Thyroid gland (tissue), 4 donors: ENCODE results near the gene MYH14. TPM values are rescaled to one million over a fixed set of nuclear protein-coding genes. Genes with fewer than 3 reads are reported as not detected.

Experiments
- DNase-seq, 2 donors: peaks; one replicate each; pipeline ENCODE4 v3.0.0-alpha.2; 2019
- H3K27ac ChIP-seq, 3 donors: fragments of 200-600 bp; sonication (generic); 1 replicate in 2 of 3; 2 replicates in 1 of 3; pipeline ENCODE4 v1.5.1; 2016 to 2019; ENCODE audit warnings: mild to moderate bottlenecking in 1 of 3, moderate library complexity in 1 of 3
- H3K27me3 ChIP-seq: fragments of 200-600 bp; sonication (generic); one replicate; pipeline ENCODE4 v1.5.1; 2019
- H3K36me3 ChIP-seq, 2 donors: fragments of 200-600 bp; sonication (generic); one replicate each; pipeline ENCODE4 v1.5.1; 2016 to 2019
- H3K4me1 ChIP-seq, 2 donors: fragments of 200-600 bp; sonication (generic); one replicate each; pipeline ENCODE4 v1.5.1; 2017 to 2019
- H3K4me3 ChIP-seq, 3 donors: fragments of 200-600 bp; sonication (generic); replicated peaks in 1 of 3; 1 replicate in 2 of 3; 2 replicates in 1 of 3; pipeline ENCODE4 v1.5.1; 2016; ENCODE audit warnings: mild to moderate bottlenecking in 1 of 3
- H3K9me3 ChIP-seq: fragments of 200-600 bp; sonication (generic); one replicate; pipeline ENCODE4 v1.5.1; 2017
- POLR2A ChIP-seq, 2 donors: fragments of 450-650 bp; IDR thresholded peaks; one replicate each; pipeline ENCODE4 v1.6.1; 2017; ENCODE audit warnings: antibody characterized with exemption in 2 of 2, mild to moderate bottlenecking in 2 of 2, moderate library complexity in 1 of 2
- WGBS, 2 donors: methylation state at CpG; one replicate each; pipeline ENCODE4 v1.1.5; 2017; 5-methylcytosine and 5-hydroxymethylcytosine counted together
- intact Hi-C: fragments of 100-400 bp; cut with DNase I; formaldehyde crosslinking; loops from one replicate; pipeline ENCODE4 v1.15.1; 2023
- total RNA-seq, 4 donors: library from RNA; depleted of rRNA; stranded (reverse); fragments of >200 nt; gene quantifications; one replicate each; pipeline ENCODE4 v1.2.3, GENCODE V29; 2016
- TF ChIP-seq, protein P1 (sequence below), 6 experiments: fragments of 200-600 bp in 3 of 6; fragments of 450-650 bp in 3 of 6; sonication (generic) in 3 of 6; IDR thresholded peaks; one replicate each; pipeline ENCODE4 v1.5.1; 2016 to 2019; ENCODE audit warnings: antibody characterized with exemption in 6 of 6, mild to moderate bottlenecking in 2 of 6, inconsistent platforms in 1 of 6, moderate library complexity in 1 of 6

Gene MYH14
- total RNA-seq, 4 donors from 2014 or later = 130 to 361 (median 183) TPM

DNA sequence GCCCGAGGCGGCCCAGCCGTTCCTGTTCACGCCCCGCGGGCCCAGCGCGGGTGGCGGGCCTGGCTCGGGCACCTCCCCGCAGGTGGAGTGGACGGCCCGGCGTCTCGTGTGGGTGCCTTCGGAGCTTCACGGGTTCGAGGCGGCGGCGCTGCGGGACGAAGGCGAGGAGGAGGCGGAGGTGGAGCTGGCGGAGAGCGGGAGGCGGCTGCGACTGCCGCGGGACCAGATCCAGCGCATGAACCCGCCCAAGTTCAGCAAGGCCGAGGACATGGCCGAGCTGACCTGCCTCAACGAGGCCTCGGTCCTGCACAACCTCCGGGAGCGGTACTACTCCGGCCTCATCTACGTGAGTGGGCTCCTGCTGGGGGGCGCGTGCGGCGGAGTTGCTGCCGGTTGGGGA lies 7.0 kb downstream of the MYH14 start:
- Histone ChIP-seq H3K4me1 (peaks cover 15 to 33% of the 10 kb centered on the region in 2 donors), H3K27me3 (no peaks in the 10 kb centered on the region), H3K36me3 (peaks cover 0 to 5% of the 10 kb centered on the region in 2 donors), H3K9me3 (no peaks in the 10 kb centered on the region), H3K4me3 (no peak overlapping the region), H3K27ac (no peak overlapping the region)
- DNase-seq = no peak
- intact Hi-C loops = no loop called here
- TF ChIP-seq POLR2A (IDR thresholded peaks at IDR 0.05) = no peak
- TF ChIP-seq, protein P1, sequence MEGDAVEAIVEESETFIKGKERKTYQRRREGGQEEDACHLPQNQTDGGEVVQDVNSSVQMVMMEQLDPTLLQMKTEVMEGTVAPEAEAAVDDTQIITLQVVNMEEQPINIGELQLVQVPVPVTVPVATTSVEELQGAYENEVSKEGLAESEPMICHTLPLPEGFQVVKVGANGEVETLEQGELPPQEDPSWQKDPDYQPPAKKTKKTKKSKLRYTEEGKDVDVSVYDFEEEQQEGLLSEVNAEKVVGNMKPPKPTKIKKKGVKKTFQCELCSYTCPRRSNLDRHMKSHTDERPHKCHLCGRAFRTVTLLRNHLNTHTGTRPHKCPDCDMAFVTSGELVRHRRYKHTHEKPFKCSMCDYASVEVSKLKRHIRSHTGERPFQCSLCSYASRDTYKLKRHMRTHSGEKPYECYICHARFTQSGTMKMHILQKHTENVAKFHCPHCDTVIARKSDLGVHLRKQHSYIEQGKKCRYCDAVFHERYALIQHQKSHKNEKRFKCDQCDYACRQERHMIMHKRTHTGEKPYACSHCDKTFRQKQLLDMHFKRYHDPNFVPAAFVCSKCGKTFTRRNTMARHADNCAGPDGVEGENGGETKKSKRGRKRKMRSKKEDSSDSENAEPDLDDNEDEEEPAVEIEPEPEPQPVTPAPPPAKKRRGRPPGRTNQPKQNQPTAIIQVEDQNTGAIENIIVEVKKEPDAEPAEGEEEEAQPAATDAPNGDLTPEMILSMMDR (IDR thresholded peaks at IDR 0.05) = no peak
- WGBS, 2 donors = 92 to 95% methylated on average over 37 to 46 of the region's 46 CpGs

DNA sequence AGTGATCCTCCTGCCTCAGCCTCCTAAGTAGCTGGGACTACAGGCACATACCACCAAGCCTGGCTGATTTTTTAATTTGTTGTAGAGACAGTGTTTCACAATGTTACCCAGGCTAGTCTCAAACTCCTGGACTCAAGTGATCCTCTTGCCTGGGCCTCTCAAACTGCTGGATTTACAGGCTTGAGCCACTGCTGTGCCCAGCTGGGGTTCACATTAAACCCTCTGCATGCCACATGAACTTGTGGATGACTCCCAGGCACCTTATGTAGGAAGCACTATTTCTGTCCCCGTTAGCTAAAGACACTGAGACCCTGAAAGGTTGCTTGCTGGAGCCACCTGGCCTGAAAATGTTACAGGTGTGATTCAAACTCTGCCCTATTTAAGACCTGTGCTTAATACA lies 10.5 kb downstream of the MYH14 start:
- 83 to 91% methylated on average over 1 of the region's 1 CpG for WGBS, 2 donors
- TF ChIP-seq, protein P1 (IDR thresholded peaks at IDR 0.05) = no peak
- TF ChIP-seq POLR2A (IDR thresholded peaks at IDR 0.05) = no peak
- H3K9me3 ChIP-seq = no peaks in the 10 kb centered on the region
- no peak for DNase-seq
- peaks cover 15 to 20% of the 10 kb centered on the region in 2 donors for H3K4me1 ChIP-seq
- no peaks in the 10 kb centered on the region for H3K27me3 ChIP-seq
- no peak overlapping the region for H3K4me3 ChIP-seq
- peaks cover 0 to 5% of the 10 kb centered on the region in 2 donors for H3K36me3 ChIP-seq
- peak overlapping the region in 2 of 3 donors; percentile 92 to 94 for H3K27ac ChIP-seq
- intact Hi-C loops = no loop called here

DNA sequence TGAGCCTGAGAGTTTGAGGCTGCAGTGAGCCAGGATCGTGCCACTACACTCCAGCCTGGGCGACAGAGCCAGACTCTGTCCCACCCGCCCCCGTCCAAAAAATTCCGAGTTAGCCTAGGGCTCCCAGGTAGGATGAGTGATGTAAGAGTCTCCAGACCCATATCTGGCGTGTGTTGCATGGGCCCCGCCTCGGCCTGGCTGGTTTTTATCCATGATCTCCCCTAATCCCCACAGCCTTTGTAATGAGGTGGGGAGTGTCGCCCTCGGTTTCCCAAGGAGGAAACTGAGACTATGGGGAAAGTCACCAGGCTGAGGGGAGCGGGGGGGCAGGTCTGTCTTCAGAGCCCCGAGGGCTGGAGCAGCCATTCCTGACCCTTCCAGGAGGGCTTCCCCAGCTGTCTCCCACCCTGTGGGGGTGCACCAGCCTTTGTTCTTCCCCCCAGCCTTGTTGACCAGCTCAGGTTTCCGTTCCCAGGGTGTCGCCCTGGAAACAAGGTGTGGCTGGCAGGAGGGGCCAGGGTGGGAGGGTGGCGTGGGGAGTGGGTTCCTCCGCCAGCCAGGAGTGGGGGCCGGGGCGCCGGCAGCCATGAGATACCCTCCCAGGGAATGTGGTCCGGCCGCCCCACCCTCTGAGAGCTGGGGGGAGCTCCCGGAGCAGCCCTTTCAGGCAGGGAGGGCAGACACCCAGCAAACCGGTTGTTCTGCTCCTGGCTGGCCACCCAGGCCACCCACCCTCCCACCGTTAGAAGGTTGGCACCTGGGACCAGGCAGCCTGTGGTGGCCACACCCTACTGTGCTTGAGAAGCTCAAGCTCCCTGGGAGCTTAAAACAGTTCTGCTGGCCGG lies 11.5 kb downstream of the MYH14 start:
- H3K27ac ChIP-seq = peak overlapping the region; percentile 92 to 96 (median 94)
- H3K27me3 ChIP-seq = no peaks in the 10 kb centered on the region
- TF ChIP-seq, protein P1 (IDR thresholded peaks at IDR 0.05) = no peak
- TF ChIP-seq POLR2A (IDR thresholded peaks at IDR 0.05) = peak in 1 of 2 donors; percentile 42
- peaks cover 15 to 20% of the 10 kb centered on the region in 2 donors for H3K4me1 ChIP-seq
- DNase-seq = peak; percentile 97 to 98
- peaks cover 0 to 5% of the 10 kb centered on the region in 2 donors for H3K36me3 ChIP-seq
- H3K9me3 ChIP-seq = no peaks in the 10 kb centered on the region
- WGBS, 2 donors = 30 to 37% methylated on average over 8 to 13 of the region's 25 CpGs
- intact Hi-C loops = no loop called here
- no peak overlapping the region for H3K4me3 ChIP-seq

DNA sequence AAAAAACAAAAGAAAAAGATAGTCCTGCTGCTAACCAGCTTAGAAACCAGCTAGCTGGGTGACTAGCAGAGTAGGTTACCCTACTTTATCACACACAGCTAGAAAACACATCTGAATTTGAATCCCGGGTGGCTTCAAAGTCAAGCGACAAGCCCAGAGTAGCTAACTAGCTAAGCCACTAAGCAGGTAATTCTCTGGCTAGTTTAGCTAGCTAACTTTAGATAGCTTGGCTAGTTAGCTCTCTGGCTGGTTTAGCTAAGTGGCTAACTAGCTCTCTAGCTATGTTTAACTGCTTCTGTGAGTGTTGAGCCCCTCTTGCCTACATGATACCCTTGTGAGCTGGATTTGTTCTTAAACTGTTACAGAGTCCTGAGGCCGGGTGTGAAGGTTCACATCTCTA lies 12.4 kb downstream of the MYH14 start:
- intact Hi-C loops = no loop called here
- WGBS, 2 donors = 87 to 88% methylated on average over 3 of the region's 3 CpGs

More for the DNA sequence above, 12.4 kb downstream of the MYH14 start:
- DNase-seq = no peak
- Histone ChIP-seq H3K4me3 (no peak overlapping the region), H3K27ac (peak overlapping the region; percentile 92 to 96 (median 94)), H3K36me3 (peaks cover 0 to 5% of the 10 kb centered on the region in 2 donors), H3K9me3 (no peaks in the 10 kb centered on the region), H3K4me1 (peaks cover 15 to 20% of the 10 kb centered on the region in 2 donors), H3K27me3 (no peaks in the 10 kb centered on the region)
- TF ChIP-seq POLR2A (IDR thresholded peaks at IDR 0.05) = no peak
- TF ChIP-seq, protein P1 (IDR thresholded peaks at IDR 0.05) = no peak
